Measurements from ENCODE around the gene METAP1D.
"Not testable (repeated sequence)": the region's sequence is repeated elsewhere in the genome, so short reads cannot be mapped to it uniquely, and the experiment has no call there.

The METAP1D gene

DNA sequence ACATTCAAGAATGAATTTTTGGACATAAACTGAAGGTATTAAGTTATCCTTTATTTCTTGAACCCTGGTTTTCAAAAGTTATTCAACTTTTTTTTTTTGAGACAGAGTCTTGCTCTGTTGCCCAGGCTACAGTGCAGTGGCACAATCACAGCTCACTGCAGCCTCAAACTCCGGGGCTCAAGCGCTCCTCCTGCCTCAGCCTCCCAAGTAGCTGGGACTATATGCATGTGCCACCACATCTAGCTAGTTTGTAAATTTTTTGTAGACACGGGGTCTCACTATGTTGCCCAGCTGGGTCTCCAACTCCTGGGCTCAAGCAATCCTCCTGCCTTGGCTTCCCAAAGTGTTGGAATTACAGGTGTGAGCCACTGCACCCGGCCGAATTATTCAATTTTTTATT, 2.7 kb upstream of the METAP1D start:
- not testable (repeated sequence) for DNase-seq (ENCODE audit: low read depth in 2 of 2)

DNA sequence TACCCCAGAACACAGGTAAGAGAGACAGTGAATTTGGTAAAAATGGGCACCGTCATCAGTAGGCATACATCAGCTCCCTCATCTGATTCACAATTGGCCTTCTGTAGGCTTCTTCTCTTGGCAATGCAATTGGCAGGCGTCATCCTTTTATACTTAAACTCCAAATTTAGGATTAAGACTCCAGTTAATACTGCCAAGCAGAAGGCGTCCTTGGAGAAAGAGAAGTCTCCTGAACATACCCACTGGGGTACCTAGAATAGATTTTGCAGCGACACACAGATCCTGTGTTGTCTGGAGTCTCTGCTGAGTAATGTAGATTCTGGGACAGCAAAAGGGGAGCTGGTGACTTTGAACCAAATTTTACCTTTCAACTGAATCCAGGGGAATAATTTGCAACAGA, 592 bp upstream of the METAP1D start:
- no peak for DNase-seq (ENCODE audit: low read depth in 2 of 2)

DNA sequence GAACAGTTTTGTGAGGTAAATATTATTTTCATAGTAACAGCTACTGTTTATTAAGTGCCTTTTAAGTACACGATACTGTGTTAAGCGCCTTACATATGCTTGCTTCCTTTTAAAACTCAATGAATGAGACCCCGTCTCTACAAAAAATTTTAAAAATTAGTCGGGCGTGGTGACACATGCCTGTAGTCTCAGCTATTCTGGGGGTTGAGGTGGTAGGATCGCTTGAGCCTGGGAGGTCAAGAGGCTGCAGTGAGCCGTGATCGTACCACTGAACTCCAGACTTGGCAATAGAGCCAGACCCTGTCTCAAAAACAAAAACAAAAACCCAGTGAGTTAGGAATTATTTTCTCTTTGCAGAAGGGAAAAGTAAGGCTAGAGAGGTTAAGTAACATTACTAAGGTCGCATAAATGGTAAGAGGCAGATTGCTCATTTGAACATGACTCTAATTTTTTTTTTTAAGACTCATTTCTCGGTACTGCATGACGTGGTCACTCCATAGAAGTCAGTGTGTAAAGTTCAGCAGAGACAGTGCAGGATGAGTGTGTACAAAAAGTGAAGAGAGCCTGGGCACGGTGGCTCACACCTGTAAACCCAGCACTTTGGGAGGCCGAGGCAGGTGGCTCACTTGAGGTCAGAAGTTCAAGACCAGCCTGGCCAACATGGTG, 1.1 kb downstream of the METAP1D start:
- no peak for DNase-seq (ENCODE audit: low read depth in 2 of 2)

DNA sequence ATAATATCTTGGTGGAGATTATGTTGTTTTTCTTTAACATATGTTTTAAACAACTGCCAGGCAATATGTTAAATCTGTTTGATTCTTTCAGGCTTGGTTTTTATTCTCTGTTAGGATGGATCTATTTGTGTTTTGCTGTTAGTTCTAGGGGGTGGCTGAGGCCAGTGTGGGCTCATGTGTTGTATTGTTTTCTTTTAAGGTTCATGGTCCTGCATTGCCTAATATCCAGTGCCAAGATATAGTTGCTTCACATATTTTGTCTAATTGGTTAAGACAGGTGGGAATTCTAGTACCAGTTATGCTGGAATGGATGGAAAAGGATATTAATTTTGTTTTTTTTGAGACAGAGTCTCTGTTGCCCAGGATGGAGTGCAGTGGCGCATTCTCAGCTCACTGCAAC, 7.6 kb downstream of the METAP1D start:
- DNase-seq (ENCODE audit: low read depth in 2 of 2), result no peak

DNA sequence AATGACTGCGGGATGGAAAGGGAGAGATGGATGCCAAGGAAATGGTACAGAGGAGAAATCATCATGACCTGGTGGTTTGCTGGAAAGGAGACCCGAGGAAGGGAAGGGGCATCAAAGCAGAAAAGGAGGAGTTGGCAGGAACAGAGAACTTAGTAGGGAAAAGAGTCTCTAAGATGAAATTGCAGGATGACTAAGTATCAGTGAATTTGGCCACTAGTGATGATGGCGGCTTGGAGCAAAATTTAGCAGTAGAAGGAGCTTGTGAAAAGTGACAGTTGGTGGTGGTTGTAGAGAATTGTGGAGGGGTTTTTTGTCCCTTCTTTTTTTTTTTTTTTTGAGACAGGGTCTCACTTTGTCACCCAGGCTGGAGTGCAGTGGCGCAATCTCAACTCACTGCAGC, 10.1 kb downstream of the METAP1D start:
- DNase-seq (ENCODE audit: low read depth in 2 of 2), result no peak

DNA sequence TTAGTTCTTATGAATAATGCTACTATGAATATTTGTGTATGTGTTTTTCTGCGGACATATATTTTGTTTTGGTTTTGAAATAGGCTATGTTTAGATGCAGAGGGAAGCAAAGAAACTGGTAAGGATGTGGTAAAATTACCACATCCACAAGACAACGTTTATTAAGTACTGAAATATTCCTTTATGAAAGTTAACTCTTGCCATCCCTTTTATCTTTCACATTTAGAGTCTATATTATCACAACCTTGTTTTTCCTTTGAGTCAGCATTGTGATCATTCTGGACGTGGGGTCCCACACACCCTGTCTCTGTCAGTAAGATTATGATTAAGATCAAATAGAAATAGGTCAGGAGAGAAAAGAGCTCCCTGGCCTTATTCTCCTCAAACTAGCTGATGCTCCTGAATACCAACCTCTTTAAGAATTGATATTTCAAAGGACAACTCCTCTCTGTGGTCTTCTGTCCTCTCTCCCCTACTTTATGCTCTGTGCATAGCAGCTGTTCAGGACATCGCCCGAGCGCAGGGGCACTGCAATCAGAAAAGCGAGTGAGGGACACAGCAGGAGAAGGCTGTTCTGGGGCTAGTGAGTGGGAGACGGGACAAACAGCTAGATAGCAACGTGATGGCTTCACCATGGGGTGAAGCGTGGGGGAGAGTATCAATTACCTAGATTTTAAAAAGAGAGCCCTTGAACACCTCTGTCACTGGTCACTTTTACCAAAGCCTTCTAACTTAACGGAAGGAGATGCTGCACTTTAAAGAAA, 12.2 kb downstream of the METAP1D start:
- DNase-seq (ENCODE audit: low read depth in 2 of 2), result no peak

DNA sequence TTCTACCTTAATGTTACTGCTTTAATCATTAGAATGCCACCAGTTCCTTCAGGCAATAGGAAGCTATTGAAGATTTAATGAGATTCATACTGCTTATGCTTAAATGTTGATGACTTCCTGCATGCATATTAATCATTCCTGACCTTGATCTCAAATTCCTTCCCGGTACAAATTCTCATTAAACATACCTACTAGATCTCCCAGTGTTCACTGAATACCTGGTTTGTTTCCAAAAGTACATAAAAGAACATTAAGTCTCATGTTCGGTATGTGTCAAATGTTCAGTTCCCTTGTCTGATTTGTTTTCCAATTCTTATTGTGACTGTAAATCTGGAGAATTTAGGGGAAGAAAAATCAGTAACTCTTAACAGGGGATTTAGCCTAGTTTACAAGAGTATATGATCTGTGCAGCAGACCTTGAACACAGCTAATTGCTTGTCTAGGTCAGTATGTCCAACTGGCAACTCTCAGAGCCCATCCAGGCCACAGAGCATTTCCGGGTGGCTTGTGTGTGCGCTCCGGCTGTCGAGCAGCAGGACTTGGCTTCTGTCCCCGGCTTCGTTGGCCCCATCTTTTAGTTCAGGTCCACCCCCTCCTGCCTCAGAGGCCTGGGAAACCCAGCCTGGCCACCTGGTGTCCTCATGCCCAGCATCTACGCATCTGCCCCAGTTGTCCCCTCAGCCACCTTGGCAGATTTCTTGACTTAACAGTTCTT, 13.1 kb downstream of the METAP1D start:
- no peak for DNase-seq (ENCODE audit: low read depth in 2 of 2)

DNA sequence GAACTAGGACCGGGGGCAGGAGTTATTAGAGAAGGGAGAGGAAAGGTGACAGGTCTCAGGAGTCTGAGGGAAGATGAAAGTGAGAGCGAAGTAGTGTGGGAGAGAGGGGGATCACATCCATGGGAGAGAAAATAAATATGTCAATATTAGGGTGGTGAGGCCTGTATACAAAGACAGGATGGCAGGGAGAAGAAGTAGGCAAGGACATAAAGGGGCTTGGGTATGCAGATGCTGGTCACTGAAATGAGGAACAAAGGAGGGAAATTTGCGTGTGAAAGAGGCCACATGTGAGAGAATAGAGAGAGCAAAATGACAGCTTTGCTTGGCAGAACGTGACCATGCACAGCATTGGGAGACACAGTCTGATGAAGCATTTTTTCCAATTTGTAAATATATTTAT, 13.6 kb downstream of the METAP1D start:
- no peak for DNase-seq (ENCODE audit: low read depth in 2 of 2)

DNA sequence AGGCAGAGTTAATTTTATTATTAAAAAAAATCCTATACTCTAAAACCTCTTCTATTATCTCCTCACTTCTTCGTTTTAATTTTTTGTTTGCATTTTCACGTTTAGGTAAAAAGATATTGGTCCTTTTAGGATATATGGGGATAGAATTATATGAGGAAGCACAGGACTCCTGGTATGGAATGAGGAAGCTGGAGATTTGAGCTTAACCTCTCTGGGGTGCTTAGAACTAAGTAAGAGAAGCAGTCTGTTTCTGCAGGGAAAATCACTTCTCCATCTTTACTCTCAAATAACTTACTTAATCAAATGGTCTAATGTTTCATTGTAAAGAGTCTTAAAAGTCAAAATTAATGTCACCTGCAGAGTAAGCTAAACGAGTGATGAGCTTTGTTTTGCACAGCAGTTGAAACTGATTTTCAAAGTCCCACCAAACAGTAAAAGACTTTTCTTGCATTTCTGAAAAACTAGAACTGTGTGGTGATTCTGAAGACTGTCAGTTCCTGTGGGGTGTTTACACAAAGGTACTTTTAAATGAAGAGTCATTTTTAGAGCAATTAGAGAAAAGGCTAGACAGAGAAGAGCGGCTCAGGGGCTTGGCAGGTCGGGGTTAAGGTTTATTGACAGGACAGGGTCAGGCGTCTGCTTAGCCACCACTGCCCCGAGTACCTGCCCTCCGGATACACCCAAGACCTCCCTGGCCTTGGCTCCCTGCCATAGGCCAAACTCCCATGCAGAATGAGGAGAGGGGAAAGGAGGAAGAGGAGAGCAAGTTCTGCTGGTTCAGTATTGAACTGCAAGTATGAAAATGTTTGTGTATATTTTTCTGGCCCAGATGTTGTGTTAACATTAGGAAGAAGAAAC, 21.6 kb downstream of the METAP1D start:
- DNase-seq (ENCODE audit: low read depth in 2 of 2), result no peak

DNA sequence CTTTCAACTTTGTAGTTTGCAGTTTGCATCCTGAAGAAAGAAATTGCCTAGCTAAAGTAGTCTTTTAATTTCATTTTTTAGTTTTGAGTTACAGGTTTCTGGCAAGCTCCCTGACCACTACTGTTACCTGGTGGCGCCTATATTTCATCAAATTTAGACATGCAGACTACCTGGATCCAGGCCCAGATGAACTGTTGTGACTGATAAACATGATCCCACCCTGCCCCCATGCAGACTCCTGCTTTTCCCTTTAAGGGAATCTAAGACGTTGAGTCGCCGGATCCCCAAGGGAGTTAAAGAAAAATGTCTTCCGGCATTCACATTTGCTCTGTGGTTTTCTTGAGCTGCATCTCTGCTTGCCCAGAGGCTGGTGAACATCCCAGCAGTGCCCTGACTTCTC, 22.2 kb downstream of the METAP1D start:
- no peak for DNase-seq (ENCODE audit: low read depth in 2 of 2)

DNA sequence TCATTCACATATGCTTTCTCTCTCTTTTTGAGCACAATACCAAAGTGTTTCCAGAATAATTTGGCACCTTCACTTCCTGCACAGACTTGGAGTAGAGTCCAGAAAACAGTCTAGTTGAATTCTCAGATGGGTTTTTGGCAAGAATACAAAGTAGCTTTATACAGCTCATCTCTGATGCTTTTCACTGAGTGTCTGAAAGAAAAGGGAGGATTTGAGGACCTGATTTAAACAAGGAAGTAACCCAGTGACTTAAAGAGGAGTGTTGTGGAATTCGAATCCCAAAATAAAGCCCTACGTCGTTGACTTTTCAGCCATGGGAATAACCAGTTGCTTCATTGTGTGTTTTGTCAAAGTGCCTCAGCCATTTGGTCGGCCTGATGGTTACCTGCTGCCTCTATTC, 31.8 kb downstream of the METAP1D start:
- no peak for DNase-seq (ENCODE audit: low read depth in 2 of 2)

DNA sequence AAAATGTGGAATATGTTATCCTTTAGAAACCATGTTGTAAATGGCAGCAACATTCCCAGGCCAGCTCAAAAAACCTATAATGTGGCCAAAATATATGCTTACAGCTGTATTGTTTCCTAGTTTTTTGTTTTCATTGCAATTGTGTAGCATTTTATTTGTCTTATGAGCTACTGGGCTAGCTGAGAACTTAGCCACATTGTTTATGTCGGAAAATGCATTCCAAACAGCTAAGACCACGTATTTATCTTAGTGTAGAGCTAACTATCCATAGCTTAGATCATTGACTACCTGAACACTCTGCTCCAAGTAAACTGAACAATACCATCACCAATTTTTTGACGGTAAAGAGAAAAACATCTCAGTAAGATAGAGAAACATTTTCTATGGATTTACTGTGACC, 38.4 kb downstream of the METAP1D start:
- no peak for DNase-seq (ENCODE audit: low read depth in 2 of 2)

DNA sequence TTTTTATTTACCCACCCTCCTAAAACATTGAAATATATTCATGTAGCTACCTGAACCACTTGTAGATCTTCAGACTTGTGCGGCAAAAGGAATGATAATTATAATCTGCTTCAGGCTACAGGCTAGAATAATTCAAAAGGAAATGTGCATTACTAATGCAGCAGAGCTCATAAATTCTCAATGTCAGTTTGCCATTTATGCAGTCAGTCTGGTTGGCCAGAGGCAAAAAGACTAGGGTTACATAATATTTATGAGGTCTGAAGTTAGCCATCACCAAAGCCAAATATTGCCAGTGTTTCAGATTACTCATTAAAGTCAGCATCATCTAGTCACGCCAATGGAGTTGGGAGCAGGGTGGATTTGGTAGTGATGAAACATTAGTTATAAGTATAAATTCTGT, 38.9 kb downstream of the METAP1D start:
- DNase-seq (ENCODE audit: low read depth in 2 of 2), result no peak

DNA sequence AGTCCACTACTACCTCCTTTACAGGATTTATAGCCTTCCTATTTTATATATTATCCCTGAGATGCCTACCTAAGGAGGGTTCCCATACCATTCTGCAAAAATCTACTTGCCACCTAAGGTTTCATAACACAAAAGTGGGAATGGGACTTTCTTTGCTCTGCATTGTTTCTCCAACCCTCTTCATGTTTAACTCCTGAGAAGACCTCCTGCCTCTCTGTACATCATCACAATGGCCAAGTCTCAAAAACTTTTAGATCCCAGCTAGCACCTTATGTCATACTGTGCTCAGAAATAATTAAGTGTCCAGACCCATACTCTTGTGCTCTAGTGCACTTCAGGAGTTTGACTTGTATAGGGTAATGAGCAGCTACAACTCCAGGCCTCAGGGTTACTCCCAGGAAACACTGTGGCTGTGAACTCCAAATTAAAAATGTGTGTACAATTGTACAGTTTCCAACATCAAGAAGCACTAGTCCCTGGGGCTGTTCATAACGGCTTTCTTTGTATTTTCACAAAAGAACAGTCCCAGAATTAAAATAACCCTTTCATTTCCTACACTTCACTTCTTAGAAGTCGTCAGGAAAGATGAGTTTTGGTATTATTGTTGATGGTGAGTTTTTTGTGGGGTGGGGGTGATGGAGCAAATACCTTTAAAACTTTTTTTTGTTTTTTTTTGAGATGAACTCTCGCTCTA, 39.4 kb downstream of the METAP1D start:
- DNase-seq (ENCODE audit: low read depth in 2 of 2), result no peak

DNA sequence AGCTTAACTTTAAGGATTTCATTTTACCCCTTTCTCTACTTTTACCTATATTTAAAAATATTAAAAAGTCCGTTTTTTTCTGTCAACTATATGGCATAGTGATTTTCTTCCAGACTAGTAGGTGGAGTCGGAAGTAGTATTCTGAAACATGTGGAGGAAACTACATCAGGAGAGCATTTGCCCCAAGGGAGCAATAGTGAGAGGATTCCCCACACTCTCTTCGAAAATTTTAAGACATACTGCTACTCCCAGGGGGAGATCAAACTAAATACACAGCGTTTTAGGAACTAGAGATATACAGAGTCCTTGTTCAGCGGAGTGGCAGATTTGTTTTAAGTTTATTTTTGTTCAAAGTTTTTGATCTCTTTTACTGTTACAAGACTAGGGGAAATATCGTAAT, 40.6 kb downstream of the METAP1D start:
- DNase-seq (ENCODE audit: low read depth in 2 of 2), result no peak

DNA sequence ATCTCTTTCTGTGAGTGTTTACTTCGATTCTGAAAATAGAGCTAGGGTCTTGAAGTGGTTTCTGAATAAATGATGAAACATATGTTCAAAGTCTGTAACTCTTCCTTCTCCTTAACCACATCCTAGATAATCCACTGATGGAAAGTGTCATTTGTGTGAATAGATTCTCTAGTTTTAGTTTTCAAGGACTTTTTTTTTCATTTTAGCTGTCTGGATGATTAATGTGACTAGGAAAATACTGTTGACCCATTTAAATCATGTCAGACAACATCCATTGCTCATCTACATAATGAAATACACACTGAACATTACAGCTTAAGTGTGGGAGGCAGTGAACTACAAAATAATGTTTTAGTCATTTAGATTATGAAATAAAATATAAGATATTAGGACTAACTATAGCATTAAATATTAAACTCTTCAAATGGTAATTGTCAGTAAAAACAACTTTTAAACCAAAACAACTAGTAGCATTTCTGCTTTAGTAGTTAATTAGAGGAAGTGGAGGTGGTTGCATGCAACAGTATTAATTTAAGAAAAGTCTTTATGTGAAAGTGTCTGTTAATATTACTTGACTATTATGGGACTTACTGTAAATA, 46.4 kb downstream of the METAP1D start:
- no peak for DNase-seq (ENCODE audit: low read depth in 2 of 2)

DNA sequence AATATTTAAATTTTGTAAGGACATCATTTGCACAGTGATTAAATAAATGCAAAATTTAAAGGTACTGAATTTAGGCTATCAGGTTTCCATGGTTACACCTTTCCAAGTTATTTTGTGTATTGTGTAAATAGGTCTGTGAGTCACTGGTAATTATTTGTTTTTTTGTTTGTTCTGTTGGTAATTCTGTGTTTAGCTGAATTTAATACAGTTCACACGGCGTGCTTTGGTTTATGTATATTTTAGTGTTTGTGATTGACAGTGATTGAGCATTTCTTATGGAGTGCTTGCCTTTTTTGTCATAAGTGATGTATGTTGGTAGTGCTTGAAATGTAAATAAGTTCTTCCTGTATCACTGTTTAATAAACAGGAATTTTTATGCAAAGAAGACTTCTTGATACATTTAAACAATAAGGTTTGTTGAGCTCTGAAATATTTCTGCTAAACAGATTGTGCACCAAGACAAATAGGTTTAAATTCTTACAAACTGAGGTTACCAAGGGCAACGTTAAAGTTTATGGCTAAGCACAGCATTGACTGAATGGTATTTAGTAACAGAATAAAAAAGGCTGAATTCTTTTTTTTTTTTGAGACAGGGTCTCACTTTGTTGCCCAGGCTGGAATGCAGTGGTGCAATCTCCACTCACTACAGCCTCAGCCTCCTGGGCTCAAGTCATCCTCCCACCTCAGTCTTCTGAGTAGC, 47.3 kb downstream of the METAP1D start:
- DNase-seq (ENCODE audit: low read depth in 2 of 2), result no peak

DNA sequence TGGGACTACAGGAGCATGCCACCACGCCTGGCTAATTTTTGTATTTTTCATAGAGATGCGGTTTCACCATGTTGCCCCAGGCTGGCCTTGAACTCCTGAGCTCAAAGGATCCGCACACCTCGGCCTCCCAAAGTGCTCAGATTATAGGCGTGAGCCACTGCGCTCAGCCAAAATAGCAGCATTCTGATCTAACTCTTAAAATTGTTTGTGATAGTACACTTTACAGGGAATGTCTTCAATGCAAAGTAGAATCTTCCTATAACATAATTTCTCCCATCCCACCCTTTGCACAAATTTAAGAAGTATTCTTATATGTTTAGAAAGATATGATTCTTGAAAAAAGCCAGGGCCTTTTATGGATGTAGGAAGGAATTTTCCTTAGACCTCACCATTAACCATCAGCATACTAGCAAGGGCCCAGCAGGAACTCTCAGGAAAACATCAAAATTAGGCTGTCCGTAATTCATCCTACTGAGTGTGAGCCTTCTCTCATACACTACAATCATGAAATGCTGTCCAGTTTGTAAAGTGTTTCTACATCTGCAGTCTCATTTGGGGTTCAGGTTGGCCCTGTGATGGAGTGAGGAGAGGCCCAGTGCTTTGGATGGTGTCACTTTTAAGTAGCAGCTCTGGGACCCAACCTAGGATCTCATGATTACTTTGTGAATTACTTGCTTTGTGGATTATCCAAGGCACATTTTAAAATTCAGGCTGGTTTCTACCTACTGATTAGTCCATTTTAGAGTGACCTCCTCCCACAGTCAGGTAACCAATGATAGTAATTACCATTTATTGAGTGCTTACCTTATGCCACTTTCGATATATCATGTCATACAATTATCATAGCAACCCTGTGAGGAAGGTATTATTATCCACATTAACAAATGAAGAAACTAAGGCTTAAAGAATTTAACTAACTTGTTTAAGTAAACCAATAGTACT, 48.1 kb downstream of the METAP1D start:
- DNase-seq (ENCODE audit: low read depth in 2 of 2), result no peak

All from stimulated activated CD8-positive, alpha-beta memory T cell treated with anti-CD3 and anti-CD28 coated beads, Interleukin-2, amount 100 ng/mL, for 1 hour (primary cell).